CD1c-positive myeloid dendritic cell (primary cell): Measurements from ENCODE around the gene STRA6.
"Not testable (repeated sequence)": the region's sequence is repeated elsewhere in the genome, so short reads cannot be mapped to it uniquely, and the experiment has no call there.

Source experiments
- DNase-seq: peaks from one replicate; pipeline ENCODE4 v3.0.0-alpha.2; 2016; ENCODE audit errors: extremely low spot score

The STRA6 gene

DNA sequence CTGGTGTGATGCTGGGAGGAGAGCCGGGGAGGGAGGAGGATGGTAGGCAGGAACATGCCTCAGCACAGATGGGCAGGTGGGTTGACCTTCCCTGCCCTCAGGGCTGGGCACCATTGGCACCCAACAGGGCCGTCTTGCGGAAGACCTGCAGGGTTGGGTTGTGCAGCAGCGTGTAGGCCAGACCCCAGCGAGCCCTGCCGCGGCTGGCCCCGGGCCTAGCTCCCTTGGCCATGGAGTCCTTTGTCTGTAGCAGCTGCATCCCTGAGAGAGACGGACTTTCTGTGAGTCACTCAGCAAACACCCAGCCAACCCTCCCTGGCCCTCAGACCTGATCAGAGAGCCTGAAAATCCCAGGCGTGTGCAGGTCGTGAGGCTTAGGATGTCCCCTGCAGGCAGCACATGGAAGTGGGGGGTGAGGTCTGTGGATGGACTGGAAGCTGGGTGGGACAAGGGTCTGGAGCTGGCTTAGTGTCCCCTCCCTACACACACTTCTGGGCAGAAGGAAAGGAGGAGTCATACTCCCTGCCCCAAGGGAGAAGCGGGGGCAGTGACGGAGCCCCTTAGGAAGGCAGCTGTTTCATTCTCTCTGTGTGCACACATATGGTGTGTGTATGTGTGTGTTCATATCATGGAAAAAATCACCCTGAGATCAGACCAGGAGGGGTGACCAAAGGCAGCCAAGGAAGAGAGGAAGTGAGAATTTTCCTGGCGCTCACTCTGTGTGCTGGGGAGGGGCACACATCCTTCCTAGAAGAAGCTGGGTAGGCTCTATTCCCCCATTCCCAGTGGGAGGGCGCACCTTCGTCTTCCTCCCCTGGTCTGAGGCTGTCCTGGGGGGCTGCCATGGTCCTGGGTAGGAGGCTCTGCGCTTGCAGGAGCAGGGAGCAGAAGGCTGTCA lies 22.4 kb downstream of the STRA6 start:
- DNase-seq, result no peak

DNA sequence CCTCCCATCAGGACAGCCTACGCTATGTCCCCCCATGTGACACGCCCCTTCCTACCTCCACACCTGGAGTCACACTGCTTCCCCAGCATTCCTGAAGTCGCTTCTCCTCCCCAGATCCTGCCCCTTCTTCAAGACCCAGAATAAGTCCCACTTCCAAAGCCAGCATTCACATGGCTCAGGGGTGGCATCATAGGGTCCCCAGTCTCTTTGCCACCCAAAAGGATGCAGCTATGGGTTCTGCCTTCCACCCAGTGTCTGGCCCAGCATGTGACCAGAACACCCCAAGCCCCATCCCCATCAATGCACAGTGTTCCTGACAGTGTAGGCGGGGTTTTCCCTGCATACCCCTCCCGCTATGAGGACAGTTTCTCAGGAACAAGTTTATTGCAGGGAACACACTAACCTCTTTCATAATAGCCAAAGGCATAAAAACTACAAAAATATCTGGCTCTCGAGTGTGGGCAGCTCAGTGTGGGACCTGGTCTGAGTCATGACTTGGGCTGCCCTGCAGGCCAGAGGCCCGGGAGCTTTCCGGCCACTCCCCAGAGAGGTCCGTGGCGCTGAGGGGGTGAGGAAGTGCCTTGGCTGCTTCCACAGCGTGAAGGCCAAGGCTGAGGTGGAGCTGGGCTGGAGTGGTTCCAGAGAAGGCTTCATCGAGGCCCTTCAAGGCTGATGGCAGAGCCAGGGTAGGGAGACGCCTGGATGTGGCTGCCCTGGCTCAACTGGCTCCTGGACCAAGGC lies 23.3 kb downstream of the STRA6 start:
- peak; percentile 43 for DNase-seq

DNA sequence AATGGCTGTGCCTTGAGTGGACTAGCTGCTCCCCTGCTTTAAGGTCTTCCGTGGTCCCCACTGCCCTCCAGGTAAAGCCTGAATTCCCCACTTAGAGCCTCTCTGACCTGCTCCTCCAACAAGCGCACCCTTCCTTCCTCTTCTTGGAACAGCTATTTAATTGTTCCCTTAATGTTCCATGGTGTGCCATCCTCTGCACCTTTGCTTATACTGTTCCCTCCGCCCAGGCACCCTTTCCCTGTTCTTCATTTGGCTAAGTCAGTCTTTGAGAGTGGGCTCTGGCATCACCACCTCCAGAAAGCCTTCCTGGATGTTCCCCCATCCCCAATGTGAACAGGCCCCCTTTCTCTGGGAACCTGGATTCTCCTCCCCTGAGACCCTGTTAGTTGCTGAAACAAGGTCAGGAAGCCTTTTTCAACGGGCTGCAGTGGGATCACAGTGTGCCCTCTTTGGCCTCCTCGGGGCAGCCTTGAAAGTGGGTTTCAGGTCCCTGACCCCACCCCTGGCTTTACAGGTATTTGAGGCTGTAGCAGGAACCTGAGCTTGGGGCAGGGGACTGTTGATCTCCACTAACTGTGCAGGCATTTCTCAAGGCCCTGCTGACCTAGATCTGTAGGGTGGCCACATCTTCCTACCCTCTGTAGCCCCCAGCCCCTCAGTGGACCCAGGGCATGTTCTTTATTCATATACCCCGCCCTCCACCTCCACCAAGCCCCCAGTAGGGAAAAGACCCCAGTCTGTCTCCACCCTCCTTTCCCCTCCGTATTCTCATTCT lies 24.1 kb downstream of the STRA6 start:
- no peak for DNase-seq

DNA sequence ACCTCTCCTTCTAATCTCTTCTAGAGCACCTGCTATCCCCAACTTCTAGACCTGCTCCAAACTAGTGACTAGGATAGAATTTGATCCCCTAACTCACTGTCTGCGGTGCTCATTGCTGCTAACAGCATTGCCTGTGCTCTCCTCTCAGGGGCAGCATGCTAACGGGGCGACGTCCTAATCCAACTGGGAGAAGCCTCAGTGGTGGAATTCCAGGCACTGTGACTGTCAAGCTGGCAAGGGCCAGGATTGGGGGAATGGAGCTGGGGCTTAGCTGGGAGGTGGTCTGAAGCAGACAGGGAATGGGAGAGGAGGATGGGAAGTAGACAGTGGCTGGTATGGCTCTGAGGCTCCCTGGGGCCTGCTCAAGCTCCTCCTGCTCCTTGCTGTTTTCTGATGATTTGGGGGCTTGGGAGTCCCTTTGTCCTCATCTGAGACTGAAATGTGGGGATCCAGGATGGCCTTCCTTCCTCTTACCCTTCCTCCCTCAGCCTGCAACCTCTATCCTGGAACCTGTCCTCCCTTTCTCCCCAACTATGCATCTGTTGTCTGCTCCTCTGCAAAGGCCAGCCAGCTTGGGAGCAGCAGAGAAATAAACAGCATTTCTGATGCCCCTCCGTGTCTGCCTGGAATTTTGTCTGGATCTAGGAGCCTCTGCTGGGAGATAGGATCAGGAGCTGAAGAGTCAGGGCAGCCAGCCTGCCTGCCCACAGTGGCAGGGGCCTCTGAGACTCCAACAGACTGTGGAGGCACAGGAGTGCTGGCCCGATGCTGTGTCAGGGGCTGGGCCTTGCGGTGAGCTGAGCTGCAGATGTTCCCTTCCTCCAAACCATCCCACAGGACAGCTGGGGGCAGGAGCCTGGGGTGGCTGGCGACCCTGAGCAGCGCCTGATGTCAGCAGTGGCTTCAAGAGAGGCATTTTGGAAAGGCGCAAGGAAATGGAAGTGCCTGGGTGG lies 26.0 kb downstream of the STRA6 start:
- DNase-seq, result no peak

DNA sequence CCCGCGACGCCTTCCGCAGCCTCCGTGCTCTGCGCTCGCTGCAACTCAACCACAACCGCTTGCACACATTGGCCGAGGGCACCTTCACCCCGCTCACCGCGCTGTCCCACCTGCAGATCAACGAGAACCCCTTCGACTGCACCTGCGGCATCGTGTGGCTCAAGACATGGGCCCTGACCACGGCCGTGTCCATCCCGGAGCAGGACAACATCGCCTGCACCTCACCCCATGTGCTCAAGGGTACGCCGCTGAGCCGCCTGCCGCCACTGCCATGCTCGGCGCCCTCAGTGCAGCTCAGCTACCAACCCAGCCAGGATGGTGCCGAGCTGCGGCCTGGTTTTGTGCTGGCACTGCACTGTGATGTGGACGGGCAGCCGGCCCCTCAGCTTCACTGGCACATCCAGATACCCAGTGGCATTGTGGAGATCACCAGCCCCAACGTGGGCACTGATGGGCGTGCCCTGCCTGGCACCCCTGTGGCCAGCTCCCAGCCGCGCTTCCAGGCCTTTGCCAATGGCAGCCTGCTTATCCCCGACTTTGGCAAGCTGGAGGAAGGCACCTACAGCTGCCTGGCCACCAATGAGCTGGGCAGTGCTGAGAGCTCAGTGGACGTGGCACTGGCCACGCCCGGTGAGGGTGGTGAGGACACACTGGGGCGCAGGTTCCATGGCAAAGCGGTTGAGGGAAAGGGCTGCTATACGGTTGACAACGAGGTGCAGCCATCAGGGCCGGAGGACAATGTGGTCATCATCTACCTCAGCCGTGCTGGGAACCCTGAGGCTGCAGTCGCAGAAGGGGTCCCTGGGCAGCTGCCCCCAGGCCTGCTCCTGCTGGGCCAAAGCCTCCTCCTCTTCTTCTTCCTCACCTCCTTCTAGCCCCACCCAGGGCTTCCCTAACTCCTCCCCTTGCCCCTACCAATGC lies 27.1 kb downstream of the STRA6 start:
- no peak for DNase-seq

DNA sequence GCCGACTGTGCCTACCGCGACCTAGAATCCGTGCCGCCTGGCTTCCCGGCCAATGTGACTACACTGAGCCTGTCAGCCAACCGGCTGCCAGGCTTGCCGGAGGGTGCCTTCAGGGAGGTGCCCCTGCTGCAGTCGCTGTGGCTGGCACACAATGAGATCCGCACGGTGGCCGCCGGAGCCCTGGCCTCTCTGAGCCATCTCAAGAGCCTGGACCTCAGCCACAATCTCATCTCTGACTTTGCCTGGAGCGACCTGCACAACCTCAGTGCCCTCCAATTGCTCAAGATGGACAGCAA lies 27.7 kb downstream of the STRA6 start:
- no peak for DNase-seq

DNA sequence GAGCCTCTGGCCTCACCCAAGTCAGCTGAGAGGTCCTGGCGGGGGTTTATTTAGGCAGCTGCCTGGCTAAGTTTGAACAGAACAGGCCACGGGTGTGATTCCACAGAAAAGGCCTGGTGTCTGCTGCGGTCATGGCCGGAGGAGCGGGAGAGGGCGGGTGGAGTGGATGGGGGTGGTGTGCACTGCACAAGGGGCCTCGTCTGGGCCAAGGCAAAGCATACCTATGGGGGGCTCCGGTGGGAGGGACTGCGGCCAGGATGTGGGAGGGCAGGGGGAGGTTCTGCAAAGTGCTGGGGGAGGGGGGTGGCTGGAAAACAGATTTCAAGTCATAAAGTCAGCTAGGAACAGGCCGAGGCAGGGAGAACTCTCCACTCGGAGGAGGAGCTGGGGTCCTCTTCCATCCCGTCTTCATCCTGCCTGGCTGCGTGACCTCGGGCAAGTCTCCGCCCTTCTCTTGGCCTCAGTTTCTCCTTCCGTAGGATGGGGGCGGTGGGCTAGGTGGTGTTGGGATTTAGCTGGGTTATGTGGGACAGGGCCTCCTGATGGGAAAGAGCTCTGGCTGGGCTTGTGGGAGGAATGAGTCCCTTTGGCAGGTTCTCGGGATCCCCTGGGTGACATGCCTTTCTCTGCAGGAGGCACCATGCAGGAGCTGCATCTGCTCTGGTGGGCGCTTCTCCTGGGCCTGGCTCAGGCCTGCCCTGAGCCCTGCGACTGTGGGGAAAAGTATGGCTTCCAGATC lies 28.2 kb downstream of the STRA6 start:
- DNase-seq, result no peak

DNA sequence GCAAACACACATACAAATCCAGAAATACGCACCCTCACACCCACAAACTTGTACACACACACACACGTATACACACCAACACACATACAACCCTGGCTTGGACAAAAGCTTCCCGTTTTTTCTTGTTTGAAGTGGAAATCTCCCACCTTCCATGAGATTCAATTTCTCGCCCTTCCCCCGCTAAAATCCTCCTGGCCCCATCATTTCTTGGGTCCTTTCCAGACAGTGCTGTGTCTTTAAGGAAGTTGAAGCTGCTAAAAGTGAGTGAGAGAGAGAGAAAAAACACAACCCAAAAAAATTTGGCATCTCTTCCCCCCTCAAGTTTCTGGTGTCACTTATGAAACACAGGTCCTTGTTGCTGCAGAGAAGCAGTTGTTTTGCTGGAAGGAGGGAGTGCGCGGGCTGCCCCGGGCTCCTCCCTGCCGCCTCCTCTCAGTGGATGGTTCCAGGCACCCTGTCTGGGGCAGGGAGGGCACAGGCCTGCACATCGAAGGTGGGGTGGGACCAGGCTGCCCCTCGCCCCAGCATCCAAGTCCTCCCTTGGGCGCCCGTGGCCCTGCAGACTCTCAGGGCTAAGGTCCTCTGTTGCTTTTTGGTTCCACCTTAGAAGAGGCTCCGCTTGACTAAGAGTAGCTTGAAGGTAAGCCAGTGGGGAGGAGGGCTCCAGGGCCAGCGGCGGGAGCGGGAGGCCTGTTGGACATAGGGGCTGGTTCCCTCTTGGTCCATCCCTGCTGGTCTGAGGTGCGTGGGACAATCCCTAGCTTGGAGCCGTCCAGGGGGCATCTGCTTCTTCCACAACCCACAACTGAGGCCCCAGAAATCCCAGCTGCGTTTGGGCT lies 29.0 kb downstream of the STRA6 start, which contains the start of gene ISLR:
Gene ISLR (plus strand): TSS at position 331 of the 839 bp plus-strand sequence. CDS start 1,149 bp downstream, outside the sequence.
- DNase-seq, result no peak

DNA sequence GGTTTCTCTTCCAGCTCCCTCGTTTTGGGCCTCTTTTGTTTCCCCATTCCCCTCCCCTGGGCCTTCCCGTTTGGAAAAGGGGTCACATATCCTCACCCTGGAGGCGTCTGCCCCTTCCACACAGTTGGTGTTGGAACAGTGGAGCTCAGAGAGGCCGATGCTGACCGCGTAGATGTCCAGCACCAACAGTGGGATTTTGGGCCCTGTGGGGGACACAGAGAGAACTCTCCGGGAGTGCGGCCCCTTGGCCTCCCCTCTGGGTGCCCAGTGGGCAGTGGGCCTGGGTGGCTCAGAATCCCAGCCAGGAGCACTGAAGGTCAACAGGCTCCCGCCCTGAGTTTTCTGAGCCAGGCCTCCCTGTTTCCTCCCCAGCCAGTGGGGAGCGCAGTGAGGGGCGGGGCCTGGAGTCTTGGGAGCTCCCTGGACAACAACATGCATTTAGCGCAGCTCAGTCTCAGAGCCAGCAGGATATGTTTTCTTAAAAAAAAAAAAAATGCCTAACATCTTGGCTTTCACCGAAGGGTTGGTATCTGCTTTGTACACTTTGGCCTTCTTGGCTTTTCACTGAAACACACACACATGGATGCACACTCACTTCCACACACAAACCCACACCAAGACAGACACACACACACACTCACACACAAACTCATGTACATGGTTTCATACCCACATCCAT lies 29.7 kb downstream of the STRA6 start:
- DNase-seq, result no peak

DNA sequence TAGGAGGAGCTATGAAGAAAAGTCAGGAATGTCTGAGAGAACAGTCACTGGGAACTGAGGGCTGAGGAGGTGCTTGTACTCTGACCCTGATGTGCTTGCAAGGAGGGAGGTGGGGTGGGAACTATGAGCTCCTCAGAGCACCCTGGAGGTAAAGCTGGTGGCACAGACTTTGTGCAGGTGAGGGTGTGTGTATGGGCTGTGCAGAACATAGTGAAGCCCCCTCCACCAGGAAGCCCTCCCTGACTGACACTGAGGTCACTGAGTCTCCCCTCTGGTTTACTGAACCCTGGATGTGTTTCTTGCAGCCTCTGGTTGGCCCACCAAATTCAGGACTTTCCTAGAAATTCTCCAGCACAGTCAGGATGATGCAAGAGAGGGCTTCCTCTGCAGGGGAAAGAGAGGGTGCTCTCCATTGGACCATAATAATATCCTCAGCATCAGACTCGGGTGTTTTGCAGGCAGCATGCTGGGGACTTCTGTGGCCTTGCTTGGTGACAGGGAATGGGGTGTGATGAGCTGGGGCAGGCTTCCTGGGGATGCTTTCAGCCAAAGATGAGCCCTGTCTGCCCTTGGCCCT lies 30.5 kb downstream of the STRA6 start:
- no peak for DNase-seq

DNA sequence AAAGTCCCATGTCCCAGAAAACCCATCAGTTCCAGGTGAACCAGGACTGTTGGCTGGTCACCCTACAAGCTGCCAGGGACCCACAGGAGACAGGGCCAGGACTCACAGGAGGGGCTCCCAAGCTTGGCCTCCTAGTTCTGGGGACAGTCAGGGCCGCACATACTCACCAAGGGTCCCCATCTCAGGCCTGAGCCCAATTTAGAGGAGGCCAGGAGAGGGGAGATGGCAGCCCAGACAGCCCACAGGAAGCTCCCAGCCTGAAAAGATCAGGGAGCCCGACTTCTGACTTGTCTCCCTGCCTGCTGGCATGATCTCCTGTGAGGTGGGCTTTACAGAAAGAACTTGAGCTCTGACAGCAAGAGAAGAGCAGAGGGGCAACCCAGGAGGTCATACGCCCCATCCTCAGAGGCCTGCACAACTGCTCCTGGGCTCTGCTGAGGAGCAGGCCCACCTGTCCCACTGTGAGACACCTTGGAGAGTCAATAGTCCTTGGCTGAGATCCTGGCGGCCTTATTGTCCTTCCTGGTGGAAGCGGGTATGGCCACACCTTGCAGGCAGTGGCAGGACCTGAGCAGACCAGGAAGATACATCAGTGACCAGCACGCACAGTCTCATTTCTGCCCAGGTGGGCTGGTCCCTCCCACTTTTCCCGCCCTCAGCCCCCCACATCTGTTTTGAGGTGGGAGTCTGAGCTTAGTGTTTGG lies 31.6 kb downstream of the STRA6 start:
- no peak for DNase-seq

DNA sequence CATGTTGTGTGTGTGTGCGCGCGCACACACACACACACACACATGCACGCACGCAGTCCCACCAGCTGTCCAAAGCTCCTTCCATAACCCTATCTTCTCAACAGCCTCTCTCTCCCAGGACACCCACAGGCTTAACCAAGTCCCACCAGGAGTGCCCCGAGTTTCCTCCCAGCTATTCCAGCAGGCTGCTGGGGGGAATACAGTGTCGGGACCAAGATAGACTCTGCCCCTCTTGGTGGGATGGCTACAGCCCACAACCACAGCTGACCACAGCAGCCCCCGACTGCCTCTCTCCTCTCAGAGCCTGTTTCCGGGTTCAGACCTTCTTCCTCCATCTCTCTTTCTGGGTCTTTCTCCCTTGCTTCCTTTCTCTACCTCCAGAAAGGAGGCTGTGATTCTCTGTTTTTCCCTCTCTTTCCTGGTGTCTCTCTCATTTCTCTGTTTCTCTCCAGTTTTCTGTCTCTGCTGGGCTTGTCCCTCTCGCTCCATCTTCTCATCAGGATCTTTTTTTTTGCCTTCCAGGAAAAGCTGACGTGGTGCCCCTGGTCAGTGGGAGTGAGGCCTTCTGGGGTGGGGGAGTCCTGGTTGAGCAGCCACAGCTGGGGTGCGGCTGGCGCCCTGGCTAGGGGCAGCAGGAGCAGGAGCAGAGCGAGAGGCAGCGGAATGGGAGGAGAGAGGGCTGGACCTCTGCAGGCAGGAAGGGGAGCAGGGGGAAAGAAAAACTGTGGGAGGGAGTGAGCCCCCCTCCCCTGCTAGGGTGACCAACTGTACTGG lies 32.3 kb downstream of the STRA6 start:
- no peak for DNase-seq

DNA sequence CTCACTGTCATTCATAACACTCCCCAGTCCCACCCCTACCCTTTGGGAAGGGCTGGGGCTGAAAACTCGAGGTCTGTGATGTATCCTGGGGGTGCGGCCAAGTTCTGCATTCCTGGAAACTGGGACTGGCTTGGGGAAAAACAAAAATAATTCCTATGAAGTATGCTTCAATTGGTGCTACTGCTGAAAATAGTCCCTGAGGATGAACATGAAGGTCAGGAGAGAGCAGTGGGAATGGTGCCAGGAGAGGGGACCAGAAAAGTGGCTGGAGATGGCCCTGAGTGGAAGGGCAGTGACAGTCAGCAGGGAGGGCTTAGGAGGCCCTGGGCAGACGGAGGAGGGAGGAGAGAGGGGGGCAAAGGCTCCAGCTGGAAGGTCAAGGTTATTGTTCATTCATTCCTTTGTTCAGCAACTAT lies 33.9 kb downstream of the STRA6 start:
- DNase-seq, result no peak

DNA sequence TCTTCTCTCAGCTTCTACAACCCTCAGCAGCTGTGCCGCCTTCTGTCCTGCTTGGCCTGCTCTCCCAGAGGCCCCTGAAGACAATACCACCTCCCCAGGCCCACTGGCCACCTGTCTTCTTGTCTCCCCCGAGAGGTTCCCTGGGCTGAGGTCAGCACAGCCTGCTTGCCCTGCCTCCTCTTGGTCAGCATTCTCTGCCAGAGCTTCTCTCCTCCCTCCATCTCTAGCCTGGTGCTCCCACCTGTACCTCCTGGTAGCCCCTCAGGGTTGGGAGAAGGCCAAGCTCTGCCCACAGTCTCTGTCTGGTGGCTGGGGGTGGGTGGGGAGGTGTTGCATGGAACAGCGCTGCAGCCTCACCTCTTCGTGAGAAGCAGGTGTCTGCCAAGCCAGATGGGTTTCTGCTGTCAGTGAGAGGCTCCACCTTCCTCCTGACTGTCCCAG lies 34.7 kb downstream of the STRA6 start:
- no peak for DNase-seq

DNA sequence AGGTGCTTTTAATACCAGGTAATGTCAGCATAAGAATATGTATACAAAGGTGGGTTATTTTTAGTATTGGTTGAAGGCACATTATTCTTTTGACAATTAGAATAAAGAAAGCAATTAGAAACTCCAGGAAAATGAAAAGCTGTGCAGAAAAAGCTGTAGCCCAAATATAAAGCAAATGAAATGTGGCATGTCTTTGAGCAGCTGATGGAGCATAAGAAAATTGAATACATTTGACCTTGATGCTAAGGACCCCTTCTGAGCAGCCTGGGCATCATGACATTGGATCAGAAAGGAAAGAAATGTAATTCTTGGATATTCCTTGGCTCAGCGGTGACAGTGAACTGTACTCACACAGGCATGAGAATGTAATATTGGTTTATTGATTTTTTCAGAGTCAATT lies 37.1 kb downstream of the STRA6 start:
- DNase-seq, result no peak

DNA sequence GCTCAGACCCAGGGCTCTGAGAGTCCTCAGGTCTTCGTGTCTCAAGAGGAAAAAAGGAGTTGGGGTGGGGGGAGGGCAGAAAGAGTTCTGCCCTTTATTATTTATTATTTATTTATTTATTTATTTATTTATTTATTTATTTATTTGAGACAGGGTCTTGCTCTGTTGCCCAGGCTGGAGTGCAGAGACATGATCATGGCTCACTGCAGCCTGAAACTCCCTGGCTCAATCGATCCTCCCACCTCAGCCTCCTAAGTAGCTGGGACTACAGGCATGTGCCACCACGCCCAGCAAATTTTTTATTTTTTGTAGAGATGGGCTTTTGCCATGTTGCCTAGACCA lies 40.4 kb downstream of the STRA6 start:
- not testable (repeated sequence) for DNase-seq
